ENCODE results near the gene VAC14.

- TF ChIP-seq CTCF (IDR thresholded peaks at IDR 0.05) (no peak), POLR2AphosphoS5 (IDR thresholded peaks at IDR 0.05) (no peak)
Measured at GRCh38 chr16:70784692-70785555, 16.0 kb downstream of the VAC14 start.

All from suprapubic skin (tissue), 3 donors.